NCI-H2196 (cell line): ENCODE data around the gene PRR12.
"Not testable (repeated sequence)": the region's sequence is repeated elsewhere in the genome, so short reads cannot be mapped to it uniquely, and the experiment has no call there.

Experiments
- DNase-seq: peaks from one replicate; lab custom pipeline; 2025; ENCODE audit not compliant: unreplicated experiment; lab: John Stamatoyannopoulos, UW

Gene PRR12

DNA sequence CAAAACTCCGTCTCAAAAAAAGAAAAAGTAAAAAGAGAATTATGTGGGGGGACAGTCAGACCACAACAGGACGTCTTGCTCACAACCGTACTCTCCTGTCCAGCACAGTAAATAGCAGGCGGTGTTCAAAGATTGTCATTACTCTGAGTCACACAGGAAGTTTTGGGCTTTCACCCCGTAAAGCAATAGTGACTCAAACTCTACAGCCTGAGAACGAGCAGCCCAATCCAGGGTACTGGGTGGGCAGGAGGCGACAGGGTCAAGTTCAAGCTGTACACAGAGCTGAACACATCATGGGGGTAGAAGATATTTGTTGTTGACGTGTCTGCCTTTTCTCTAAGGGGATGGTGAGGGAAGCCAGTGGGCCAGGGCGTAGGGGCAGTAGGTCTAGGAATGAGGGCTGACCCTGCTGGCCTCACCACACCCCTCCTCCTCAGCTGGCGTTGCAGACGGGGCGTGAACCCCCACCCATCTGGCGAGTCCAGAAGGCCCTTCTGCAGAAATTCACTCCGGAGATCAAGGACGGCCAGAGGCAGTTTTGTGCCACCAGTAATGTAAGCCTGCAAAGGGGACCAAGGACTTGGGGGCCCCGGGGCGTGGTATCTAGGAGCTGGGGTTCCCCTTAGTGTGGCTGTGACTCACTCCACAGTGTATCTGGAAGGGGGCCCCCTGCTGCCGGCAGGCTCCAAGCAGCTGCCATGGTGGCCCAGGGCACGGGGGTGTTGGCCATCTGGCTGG lies 23.3 kb downstream of the PRR12 start:
- DNase-seq, result no peak

DNA sequence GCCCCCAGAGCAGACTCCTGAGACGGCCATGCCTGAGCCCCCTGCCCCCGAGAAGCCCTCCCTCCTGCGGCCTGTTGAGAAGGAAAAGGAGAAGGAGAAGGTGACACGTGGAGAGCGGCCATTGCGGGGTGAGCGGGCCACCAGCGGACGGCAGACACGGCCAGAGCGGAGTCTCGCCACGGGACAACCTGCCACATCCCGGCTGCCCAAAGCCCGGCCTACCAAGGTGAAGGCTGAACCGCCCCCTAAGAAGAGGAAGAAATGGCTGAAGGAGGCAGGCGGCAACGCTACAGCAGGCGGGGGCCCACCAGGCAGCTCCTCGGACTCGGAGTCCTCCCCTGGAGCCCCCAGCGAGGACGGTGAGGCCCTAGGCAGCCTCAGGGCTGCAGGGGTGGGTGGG lies 24.9 kb downstream of the PRR12 start:
- no peak for DNase-seq

DNA sequence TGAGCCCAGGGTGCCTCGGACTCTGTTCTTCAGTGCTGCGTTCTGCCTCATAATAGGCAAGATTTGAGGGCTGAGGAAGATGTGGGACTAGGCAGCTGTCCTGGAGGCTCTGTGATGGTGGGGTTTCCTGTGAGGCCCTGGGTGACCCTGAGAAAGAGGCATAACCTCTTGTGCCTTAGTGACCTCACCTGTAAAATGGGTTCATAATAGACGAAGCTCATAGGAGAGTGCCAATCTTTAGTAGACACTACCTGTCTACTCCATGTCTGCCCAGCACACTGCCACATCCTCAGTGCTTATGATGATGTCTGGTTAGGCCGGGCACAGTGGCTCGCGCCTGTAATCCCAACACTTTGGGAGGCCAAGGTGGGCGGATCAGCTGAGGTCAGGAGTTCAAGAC lies 25.6 kb downstream of the PRR12 start:
- DNase-seq, result no peak

DNA sequence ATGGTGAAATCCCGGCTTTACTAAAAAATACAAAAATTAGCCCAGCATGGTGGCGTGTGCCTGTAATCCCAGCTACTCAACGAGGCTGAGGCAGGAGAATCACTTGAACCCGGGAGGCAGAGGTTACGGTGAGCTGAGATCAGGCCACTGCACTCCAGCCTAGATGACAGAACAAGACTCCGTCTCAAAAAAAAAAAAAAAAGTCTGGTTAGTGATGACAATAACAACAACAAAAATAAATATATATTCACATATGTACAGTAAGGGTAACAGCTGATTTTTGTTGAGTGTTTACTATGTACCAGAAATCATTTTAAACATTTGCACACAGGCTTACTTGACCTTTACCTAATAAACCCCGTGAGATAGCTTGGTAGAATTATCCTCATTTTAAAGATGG lies 26.0 kb downstream of the PRR12 start:
- no peak for DNase-seq

DNA sequence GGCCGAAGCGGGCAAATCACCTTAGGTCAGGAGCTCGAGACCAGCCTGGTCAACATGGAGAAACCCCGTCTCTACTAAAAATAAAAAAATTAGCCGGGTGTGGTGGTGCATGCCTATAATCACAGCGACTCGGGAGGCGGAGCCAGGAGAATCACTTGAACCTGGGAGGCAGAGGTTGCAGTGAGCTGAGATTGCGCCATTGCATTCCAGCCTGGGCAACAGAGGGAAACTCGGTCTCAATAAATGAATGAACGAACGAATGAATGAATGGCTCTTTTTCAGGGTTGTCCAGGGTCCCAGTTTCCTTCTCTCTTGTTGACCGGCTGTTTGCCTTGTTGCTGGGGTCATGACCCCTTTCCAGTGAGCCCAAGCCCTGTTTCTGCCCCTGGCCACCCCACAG lies 26.9 kb downstream of the PRR12 start:
- not testable (repeated sequence) for DNase-seq

DNA sequence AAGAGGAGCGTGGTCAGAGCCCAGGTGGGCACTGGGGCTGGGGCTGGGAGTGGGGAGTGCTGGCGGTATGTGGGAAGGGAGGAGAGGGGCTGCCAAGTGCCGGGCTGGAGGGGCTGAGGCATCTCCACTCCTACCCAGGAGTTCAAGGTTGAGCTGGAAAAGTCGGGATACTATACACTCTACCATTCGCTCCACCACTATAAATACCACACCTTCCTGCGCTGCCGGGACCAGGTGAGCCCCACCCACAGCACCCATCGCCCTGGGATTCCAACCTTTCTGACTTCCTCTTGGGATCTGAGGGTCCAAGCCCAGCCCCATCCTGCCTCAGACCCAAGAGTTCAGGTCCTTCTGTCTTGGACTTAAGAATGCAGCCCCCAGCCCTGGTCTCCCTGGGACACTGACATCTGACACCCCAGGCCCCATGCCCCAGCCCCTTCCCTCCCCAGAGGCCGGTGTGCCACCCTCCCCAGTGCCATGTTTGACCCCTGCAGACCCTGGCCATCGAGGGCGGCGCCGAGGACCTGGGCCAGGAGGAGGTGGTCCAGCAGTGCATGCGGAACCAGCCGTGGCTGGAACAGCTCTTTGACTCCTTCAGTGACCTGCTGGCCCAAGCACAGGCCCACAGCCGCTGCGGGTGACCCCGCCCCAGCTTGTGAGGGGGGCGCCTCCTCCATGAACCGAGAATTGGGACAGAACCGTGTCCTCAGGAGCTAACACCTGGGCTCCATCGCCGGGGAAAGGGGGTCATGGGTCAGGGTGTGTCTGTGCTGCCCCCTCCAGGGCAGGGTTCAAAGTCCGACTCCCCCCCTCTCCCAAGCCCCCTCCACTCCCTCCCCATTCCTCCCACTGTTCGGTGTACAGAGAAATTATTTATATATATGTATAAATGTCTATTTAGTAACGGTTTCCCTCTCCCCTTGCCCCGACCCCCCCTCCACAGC lies 34.3 kb downstream of the PRR12 start:
- DNase-seq, result no peak

DNA sequence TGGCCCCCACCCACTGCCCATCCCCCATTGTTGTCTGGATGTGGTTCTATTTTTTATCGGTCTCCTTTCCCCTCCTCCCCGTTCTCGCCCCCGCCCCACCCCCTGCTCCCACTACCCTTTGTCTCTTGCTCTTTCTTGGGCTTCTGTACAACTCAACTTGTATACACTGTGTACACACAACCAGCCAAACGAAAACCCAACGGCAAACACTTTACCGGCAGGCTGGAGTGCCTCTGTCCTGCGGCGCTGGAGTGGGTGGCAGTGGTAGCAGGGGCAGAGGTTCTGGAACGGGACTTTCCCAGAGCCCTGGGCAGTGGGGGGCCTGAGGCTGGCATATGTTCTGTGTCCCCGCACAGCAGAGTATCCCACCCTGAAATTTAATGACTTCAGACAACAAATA lies 35.2 kb downstream of the PRR12 start:
- DNase-seq, result no peak

DNA sequence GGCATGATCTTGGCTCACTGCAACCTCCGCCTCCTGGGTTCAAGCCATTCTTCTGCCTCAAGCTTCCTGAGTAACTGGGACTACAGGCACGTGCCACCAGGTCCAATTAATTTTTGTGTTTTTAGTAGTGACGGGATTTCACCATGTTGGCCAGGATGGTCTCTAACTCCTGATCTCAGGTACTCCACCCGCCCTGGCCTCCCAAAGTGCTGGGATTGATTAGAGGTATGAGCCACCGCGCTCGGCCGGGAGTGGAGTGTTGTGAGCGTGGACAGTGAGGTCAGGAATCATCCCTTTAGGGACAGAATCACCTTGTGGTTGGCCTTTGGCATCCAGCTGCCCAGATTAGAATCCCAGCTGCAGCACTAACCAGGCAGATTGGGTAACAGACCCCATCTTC lies 38.7 kb downstream of the PRR12 start:
- DNase-seq, result no peak

DNA sequence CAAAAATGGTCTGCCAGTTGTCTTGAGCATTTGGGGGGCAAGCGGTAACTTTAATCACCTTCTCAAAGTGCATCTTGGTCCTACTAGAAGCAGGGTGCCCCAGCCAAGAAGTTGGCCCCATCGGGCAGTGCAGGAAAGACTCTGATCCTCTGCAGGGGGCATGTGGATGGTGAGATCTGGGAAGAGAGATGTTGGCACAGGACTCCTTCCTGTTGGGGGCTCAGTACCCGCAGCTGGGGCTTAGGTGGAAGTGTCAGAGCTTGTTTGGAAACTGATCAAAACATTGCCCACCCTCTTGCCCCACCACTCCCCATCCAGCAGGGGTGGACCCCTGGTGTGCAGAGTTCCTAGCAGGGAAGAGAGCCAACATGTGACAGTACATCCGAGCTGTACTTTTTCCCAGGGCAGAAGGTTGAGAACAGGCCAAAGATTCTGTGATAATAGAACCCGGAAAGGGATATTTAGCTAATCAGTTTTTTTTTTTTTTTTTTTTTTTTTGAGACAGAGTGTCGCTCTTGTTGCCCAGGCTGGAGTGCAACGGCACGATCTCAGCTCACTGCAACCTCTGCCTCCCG lies 40.1 kb downstream of the PRR12 start:
- DNase-seq, result no peak

DNA sequence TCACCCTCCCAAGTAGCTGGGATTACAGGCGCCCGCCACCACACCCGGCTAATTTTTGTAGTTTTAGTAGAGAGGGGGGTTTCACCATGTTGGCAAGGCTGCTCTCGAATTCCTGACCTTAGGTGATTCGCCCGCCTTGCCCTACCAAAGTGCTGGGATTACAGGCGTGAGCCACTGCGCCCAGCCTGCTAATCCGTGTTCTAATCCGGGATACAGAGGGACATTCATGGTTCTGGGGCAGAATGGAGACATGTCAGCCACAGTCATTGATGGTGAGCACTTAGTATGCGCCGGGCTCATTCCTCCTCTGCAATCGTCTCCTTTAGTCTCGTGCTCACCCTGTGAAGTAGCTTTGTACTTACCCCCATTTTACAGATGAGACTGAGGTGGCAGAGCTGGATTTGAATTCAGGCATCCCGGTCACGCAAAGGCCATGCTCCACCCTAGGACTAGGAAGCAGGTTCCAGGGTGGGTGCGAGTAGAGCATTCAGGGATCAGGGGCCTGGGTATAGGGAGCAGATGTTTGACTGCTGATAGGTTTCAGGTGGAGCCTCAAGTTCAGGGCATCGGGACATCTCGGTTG lies 40.7 kb downstream of the PRR12 start:
- DNase-seq, result no peak

DNA sequence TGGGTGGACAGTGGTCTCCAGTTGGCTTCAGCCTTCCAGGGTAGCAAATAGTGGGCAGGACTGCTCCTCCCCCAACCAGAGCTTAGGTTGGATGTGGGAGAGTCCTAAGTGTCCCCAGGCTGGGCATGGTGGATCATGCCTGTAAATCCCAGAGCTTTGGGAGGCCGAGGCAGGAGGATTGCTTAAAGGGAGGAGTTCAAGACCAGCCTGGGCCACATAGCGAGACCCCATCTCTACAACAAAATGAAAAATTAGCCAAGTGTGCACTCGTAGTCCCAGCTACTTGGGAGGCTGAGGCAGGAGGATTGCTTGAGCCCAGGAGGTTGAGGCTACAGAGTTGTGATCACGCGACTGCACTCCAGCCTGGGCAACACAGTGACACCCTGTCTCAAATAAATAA lies 41.6 kb downstream of the PRR12 start:
- DNase-seq, result no peak

DNA sequence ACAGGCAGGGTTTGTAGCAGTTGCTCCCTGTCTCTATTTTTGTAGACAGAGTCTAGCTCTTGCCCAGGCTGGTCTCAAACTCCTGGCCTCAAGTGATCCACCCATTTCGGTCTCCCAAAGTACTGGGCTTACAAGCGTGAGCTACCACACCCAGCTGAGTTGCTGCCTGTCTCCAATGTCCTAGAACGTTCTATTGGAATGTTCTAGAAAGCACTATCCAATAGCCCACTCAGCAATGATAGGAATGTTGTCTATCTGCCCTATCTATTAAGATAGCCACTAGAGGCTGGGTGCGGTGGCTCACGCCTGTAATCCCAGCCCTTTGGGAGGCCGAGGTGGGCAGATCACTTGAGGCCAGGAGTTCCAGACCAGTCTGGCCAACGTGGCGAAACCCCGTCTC lies 42.3 kb downstream of the PRR12 start:
- DNase-seq, result not testable (repeated sequence)

DNA sequence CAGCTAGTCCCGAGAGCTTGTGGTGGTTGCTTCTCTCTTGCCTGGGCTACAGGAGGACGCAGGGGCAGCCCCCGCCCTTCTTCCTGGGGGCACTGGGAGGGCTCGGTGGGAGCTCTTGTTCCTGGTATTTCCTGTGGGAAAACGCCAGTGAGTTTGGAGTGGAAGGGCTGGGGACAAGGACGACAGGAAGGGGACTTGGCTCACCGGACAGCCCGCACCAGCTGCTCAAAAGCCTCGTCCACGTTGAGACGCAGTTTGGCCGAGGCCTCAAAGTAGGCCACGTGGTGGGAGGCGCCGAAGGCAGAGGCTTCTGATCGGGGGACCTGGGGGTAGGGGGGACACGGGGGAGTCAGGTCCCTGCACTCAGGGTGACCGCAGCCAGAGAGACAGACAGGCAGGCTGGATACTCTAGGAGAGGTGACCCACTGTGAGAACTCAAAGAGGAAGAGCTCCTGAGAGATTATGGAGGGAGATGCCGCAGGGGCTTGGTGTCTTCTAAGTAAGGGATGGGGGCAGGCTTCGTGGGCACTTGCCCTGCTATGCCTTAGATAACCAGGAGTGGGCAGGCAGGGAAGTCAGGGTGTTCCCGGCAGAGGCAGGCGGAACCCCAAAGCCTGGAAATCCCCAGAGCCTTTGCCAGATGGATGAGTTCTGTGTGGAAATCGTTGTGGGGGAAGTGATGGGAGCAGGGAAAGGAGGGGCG lies 44.7 kb downstream of the PRR12 start:
- DNase-seq, result no peak

DNA sequence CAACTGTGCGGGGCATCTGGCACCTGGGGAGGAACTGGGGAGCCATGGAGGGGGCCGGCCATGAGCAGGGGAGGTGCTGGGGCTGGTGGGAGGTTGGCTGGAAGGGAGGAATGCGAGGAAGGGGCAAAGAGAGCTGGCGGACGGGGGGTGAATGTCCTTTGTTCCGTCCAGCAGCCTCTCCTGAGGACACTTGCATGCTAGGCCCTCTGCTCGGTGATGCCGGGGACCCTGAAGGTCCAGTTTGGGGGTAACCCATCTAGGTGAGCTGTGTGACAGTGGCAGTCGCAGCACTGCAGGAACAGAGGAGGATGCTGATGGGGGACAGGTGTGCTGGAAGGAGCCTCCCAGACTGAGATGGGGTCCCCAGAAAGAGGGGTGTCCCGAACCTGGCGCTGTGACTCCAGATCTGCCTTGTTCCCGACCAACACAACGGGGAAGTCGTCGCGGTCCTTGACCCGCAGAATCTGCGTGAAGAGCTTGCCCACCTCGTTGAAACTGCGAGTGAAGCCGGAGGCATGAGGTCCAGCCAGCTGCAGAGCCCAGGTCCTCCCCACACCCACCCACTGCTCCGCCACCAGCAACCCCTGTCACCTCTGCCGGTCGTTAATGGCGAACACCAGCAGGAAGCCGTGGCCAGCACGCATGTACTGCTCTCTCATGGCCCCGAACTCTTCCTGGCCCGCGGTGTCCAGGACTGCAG lies 45.4 kb downstream of the PRR12 start:
- no peak for DNase-seq

DNA sequence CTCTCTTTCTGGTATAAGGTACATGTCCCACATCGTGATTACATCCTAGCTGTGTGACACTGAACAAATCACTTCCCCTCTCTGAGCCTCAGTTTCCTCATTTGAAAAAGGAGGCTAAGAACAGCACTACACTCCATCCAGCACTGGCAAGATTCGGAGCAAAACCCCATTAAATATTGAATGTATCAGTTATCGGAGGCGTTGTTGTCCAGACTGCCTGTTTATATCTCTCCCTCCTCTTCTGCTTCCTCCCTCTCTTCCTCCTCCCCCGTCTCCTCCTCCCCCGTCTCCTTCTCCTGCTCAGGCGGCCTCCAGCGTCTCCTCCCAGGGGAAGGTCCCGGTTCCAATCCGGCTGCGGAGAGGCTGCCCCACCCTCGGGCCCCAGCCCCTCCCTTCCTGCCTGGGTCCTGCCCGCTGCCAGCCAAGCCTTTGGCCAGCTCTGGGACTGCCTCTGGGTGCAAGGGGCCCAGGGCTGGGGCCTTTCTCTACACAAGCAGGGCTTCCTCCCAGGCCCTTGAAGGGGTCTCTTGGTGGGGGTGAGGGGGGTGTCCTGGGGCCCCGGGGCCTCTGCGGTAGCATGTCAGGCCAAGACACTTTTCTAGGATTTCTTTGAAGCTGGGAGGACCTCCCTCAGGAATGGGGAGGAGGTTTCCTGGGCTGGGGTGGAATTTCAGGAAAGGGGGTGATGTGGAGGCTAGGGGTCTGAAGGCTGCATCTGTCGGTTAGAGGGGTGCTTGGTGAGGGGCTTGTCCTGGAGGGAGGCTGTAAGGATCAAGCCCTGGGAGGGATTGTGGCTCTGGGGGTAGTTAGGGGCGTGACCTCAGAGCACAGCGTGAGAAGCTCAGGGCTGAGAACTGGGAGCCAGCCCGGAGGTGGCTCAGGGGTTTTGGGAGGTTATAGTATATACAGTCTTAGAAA lies 47.1 kb downstream of the PRR12 start:
- peak; percentile 34 for DNase-seq

DNA sequence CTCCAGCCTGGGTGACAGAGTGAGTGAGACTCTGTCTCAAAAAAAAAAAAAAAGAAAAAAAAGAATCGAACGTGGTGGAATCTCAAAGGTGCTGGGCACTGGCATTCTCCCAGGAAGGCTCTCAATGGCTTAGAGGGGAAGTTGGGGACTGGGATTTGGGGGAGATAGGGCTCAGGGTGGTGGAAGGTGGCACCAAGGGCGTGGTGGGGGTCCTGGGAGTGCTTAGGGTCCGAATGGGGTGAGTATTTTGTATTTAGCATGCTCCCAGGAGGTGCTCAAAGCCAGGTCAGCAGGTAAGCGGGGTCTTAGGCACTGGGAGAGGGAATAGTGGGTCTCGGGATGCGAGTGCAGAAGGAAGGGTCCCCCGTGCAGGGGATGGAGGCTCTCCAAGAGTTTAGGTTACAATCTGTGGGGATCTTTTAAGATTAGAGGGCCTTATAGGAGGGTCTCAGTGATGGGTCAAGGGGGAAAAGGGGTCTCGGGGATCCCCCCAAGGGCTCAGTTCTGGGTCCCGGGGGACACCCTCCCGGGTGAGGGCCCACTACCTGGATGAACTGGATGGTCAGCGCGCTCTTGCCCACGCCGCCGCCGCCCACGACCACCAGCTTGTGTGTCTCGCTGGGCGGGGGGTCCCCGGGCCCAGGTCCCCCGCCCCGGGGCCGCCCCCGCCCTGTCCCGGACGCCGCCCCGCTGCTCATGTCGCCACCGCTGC lies 48.6 kb downstream of the PRR12 start:
- DNase-seq, result no peak

DNA sequence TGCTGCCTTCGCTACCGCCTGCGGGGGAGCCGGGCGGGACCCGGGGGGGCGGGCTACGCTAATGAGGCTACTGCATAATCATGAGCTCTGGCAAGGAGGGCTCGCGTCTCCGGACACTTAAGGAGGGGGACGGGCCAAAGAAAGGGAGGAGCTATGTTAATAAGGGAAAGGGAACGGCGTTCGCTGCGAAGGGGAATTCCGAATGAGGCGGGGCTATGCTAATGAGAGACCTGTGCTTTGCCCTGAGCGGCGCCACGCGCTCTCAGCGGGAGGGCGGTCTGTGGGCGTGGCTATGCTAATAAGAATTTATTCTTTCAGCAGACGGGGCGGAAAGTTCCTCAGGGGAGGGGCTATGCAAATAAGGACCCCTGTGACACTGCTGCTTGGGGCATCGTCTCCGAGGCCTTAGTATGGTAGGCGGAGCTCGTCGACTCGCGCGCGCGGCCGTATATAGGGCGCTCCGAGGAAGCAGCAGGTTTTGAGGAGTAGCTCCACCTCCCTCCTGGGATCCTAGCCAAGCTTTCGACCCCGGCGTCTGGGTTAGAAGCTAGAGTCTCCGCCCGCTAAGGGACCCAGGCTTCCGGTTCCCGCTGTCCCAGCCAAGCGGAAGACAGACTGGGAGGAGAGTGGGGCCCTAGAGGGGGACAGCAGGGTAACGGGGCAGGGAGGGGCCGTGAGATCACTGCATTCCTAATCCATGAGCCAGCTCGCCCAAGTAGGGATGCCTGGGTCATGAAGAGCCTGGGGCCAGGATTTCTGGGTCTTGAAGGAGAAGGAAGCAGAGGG lies 49.3 kb downstream of the PRR12 start, which contains the start of gene RRAS:
TSS of gene RRAS (minus strand) at position 31 of the 786 bp plus-strand sequence. CDS start 45 bp downstream, outside the sequence.
- peak; percentile 100 for DNase-seq
